Suprapubic skin (tissue), 4 donors: ENCODE measurements around the gene UVSSA.

ENCODE experiments used
- EP300 ChIP-seq: sonication (generic); formaldehyde crosslinking; IDR thresholded peaks from one replicate; pipeline ENCODE4 v1.6.1; 2017; ENCODE audit warnings: antibody characterized with exemption
- POLR2A ChIP-seq, 2 donors: fragments of 450-650 bp; IDR thresholded peaks; one replicate each; pipeline ENCODE4 v1.6.1; 2017; ENCODE audit warnings: antibody characterized with exemption in 2 of 2, mild to moderate bottlenecking in 2 of 2, moderate library complexity in 2 of 2
- POLR2AphosphoS5 ChIP-seq, 3 donors: sonication (generic); formaldehyde crosslinking; IDR thresholded peaks; one replicate each; pipeline ENCODE4 v1.6.1; 2017; ENCODE audit warnings: antibody characterized with exemption in 3 of 3
- TF ChIP-seq, protein P1 (sequence below), 2 donors: fragments of 200-600 bp in 1 of 2; fragments of 450-650 bp in 1 of 2; sonication (generic) in 1 of 2; IDR thresholded peaks; one replicate each; pipeline ENCODE4 v1.5.1; 2016 to 2019; ENCODE audit warnings: antibody characterized with exemption in 2 of 2, mild to moderate bottlenecking in 1 of 2, moderate library complexity in 1 of 2

DNA sequence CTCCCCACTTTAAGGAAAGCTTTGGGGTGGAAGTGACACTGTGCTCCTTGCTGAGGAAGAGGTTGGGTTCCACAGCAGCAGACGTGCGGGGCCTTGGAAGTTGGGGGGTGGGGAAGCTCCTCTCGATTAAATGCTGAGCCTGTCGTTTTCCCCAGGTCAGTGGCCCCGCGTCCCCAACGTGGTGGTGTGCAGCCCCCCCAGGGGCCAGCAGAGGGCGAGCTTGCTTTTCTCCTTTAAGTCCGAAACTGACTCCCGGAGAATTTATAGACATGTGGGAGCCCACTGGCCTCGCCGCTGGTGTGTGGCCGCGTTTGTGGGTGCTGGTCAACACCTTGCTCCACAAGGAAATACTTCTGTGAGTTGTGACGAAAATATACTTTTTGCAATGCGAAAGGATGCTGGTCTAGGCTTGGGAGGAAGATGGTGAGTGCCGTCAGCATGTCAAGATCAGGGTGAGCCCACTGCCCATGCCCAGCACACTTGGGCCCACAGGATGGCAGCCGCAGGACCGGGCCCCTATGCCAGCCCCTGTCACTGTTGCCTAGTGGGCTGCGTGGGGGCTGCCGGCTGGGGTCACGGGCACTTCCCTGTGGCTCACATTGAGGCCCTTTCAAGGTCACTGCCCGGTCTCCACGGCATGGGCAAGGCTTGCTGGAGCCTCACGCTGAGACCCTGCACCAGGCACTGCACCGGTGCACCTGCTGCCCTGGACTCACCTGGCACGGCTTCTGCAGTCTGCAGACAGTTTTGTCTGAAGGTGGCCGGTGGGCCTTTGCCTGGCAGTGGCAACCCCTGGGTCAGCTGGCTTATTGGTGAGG is 9.4 kb downstream of the UVSSA start:
- TF ChIP-seq, protein P1, sequence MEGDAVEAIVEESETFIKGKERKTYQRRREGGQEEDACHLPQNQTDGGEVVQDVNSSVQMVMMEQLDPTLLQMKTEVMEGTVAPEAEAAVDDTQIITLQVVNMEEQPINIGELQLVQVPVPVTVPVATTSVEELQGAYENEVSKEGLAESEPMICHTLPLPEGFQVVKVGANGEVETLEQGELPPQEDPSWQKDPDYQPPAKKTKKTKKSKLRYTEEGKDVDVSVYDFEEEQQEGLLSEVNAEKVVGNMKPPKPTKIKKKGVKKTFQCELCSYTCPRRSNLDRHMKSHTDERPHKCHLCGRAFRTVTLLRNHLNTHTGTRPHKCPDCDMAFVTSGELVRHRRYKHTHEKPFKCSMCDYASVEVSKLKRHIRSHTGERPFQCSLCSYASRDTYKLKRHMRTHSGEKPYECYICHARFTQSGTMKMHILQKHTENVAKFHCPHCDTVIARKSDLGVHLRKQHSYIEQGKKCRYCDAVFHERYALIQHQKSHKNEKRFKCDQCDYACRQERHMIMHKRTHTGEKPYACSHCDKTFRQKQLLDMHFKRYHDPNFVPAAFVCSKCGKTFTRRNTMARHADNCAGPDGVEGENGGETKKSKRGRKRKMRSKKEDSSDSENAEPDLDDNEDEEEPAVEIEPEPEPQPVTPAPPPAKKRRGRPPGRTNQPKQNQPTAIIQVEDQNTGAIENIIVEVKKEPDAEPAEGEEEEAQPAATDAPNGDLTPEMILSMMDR (IDR thresholded peaks at IDR 0.05): peak; percentile 23 to 77
- TF ChIP-seq POLR2A (IDR thresholded peaks at IDR 0.05) (no peak), POLR2AphosphoS5 (IDR thresholded peaks at IDR 0.05) (no peak), EP300 (no peak)
